ENCODE results near the gene LHX4. TPM values are rescaled to one million over a fixed set of nuclear protein-coding genes. Genes with fewer than 3 reads are reported as not detected.

Gene LHX4
- under 0.01 TPM in 2 replicates for total RNA-seq

DNA sequence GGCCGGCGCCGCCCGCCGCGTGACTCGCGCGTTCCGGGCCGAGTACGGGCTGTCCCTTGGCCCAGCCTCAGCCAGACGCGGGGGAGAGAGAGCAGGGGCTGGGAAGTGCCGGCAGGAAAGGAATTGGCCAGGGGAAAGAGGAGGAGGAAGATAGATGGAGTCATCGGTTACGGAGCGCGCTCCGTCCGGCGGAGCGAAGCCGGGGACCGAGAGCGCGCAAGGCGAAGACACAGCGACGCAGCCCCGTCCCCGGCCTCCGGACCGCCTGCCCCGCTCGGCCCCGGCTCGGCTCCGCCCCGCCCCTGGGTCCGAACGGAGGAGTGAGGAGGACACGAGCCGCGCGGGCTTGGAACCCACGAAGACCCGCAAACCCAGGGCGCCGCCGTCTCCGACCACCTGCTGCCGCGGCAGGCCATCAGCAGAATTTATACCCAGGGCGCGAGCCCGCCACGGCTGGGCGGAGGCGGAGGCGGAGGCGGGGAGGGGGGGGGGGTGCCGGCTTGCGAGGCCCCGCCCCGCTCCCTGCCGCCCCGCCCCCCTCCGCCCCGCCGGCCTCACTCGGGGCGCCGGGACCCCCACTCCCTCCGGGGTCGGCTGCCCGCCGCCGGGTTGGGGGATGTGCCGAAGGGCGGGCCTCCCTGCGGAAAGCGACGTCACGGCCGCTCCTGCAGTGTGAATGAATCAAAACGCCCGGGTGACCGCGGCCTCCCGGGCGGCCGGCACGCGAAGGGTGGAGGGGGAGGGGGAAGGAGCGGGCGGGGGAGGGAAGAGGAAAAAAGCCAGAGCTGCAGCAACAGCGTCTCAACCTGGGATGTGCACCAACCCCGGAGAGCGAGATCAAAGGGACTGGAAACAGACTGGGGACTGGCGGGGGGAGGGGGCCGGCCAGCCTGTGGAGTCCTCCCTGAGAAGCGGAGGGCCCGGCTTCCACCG lies at the start of gene LHX4:
Gene LHX4, plus strand, starts transcription at position 782 of the 933 bp plus-strand sequence. CDS start 266 bp downstream, outside the sequence.
- peak within 1 kb of the TSS; percentile 46 for H3K4me3 ChIP-seq (ENCODE audit: low read depth, low read length)
- TF ChIP-seq, protein P1, sequence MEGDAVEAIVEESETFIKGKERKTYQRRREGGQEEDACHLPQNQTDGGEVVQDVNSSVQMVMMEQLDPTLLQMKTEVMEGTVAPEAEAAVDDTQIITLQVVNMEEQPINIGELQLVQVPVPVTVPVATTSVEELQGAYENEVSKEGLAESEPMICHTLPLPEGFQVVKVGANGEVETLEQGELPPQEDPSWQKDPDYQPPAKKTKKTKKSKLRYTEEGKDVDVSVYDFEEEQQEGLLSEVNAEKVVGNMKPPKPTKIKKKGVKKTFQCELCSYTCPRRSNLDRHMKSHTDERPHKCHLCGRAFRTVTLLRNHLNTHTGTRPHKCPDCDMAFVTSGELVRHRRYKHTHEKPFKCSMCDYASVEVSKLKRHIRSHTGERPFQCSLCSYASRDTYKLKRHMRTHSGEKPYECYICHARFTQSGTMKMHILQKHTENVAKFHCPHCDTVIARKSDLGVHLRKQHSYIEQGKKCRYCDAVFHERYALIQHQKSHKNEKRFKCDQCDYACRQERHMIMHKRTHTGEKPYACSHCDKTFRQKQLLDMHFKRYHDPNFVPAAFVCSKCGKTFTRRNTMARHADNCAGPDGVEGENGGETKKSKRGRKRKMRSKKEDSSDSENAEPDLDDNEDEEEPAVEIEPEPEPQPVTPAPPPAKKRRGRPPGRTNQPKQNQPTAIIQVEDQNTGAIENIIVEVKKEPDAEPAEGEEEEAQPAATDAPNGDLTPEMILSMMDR (IDR thresholded peaks at IDR 0.05; ENCODE audit: insufficient read depth, low read length, severe bottlenecking): no peak
- DNase-seq (ENCODE audit: low read depth) (no peak), FAIRE-seq (no peak)
- peaks cover 61% of the 10 kb centered on the region for H3K27me3 ChIP-seq (ENCODE audit: control insufficient read depth, insufficient read depth, low read length)
- no peaks in the 10 kb centered on the region for H3K36me3 ChIP-seq (ENCODE audit: control insufficient read depth, insufficient read depth, low read length)

DNA sequence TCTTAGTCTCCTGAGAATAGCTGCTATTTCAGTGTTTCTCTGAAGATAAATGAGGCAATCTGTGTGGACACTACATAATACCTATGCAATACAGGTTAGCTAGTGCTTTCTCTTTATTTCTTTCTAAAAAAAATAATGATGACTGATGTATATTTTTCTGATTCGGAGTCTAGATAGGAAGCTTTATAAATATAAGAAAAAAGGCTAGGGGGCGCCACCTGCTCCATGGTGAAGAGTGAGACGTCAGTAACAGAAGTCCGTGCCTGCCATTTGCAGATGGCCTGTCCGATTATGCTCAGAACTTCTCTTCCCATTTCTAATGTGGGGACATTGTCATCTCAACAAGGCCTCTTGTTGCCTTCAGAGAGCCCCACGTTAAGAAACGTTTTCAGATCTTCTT lies 49.0 kb upstream of the LHX4 start:
- DNase-seq (ENCODE audit: low read depth) (no peak), FAIRE-seq (no peak)
- peaks cover 33% of the 10 kb centered on the region for H3K36me3 ChIP-seq (ENCODE audit: control insufficient read depth, insufficient read depth, low read length)
- H3K4me3 ChIP-seq (ENCODE audit: low read depth, low read length): no peak overlapping the region
- TF ChIP-seq, protein P1 (IDR thresholded peaks at IDR 0.05; ENCODE audit: insufficient read depth, low read length, severe bottlenecking): peak; percentile 37
- no peaks in the 10 kb centered on the region for H3K27me3 ChIP-seq (ENCODE audit: control insufficient read depth, insufficient read depth, low read length)

DNA sequence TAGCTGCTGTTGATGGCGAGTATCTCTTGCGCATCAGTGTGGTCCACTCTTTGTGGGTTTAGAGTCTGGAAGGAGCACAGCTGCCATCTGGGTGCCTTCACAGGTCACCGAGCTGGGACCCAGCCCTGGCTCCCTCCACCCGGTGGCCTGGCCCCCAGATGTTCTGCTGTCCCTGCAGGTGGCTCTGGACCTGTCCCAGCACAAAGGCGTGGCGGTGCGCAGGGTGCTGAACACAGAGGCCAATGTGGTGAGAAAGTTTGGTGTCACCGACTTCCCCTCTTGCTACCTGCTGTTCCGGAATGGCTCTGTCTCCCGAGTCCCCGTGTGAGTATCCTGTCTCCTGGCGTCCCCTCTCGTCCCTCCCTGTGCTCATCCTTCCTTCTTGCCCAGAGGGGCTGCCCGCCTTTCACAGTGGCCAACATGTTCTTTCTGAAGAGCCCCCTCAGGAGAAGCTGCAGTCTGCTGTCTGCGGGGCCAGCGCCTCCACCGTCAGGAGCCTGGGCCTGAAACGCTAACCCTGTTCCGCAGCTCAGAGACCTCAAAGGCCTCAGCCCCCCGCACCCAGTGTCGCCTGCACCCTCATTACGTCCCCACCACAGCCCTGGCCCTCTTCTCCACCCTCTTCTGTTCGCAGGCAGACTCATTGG lies 47.9 kb upstream of the LHX4 start:
- Histone ChIP-seq H3K36me3 (ENCODE audit: control insufficient read depth, insufficient read depth, low read length) (peaks cover 36% of the 10 kb centered on the region), H3K27me3 (ENCODE audit: control insufficient read depth, insufficient read depth, low read length) (no peaks in the 10 kb centered on the region), H3K4me3 (ENCODE audit: low read depth, low read length) (no peak overlapping the region)
- DNase-seq (ENCODE audit: low read depth): no peak
- no peak for FAIRE-seq
- TF ChIP-seq, protein P1 (IDR thresholded peaks at IDR 0.05; ENCODE audit: insufficient read depth, low read length, severe bottlenecking): no peak

DNA sequence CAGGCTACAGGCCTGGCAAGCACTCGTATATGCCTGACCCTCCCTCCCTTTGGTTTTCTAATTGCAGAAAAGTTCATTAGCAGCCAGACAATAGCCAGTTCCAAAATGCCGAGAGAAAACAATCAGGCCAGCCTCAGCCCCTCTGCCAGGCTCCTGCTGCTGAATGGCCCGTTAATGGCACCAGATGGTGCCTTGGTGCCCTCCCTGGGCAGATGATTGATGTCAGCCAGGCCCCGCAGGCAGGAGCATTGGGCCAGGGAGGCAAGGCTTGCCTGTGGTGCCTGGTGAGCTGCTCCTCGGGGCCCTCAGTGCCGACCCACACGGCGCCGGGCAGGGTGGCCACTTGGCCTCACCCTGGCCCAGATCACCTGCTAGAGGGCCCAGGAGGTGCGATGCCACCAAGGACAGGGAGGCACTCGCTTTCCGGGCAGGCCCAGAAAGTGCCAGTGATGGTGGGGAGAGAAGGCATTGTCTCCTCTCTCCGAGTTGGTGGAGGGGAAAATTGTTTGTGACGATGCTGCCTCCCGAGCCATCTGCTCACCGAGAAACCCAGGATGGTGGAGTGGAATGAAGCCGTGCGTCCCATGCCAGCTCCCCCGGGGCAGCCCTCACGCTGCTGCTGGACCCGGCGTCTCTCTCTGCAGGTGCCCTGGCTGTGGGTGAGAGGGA lies 47.3 kb upstream of the LHX4 start:
- no peaks in the 10 kb centered on the region for H3K27me3 ChIP-seq (ENCODE audit: control insufficient read depth, insufficient read depth, low read length)
- peaks cover 41% of the 10 kb centered on the region for H3K36me3 ChIP-seq (ENCODE audit: control insufficient read depth, insufficient read depth, low read length)
- TF ChIP-seq, protein P1 (IDR thresholded peaks at IDR 0.05; ENCODE audit: insufficient read depth, low read length, severe bottlenecking): no peak
- no peak for DNase-seq (ENCODE audit: low read depth)
- H3K4me3 ChIP-seq (ENCODE audit: low read depth, low read length): no peak overlapping the region
- no peak for FAIRE-seq

DNA sequence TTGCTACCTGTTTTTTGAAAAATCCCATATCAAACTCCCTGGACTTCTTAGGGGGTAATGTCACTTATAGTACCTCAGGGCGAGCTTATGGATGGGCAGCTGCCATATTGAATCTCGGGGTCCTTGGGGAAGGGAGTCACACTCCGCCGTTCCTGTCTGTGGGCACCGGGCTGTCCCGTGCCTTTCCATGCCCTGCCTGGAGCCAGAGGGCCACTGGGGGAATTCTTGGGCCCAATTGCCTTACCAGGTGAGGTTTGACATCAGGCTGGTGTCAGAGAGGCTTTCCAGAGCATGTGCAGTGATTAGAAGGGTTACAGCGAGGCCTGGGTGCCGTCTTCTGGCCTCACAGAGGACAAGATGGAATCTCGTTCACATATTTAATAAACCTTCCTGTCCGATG lies 46.6 kb upstream of the LHX4 start:
- Histone ChIP-seq H3K4me3 (ENCODE audit: low read depth, low read length) (no peak overlapping the region), H3K36me3 (ENCODE audit: control insufficient read depth, insufficient read depth, low read length) (peaks cover 43% of the 10 kb centered on the region), H3K27me3 (ENCODE audit: control insufficient read depth, insufficient read depth, low read length) (no peaks in the 10 kb centered on the region)
- TF ChIP-seq, protein P1 (IDR thresholded peaks at IDR 0.05; ENCODE audit: insufficient read depth, low read length, severe bottlenecking): no peak
- DNase-seq (ENCODE audit: low read depth) (no peak), FAIRE-seq (no peak)

Measured in bronchial epithelial cell (primary cell).